Tongue (tissue), 2 donors: Measurements from ENCODE around the gene TYW1B. TPM values are rescaled to one million over a fixed set of nuclear protein-coding genes. Genes with fewer than 3 reads are reported as not detected.
A peak's percentile ranks its signal among the peaks of the same experiment; 100 is the strongest.
"Not testable (repeated sequence)": the region's sequence is repeated elsewhere in the genome, so short reads cannot be mapped to it uniquely, and the experiment has no call there.

Experiments
- DNase-seq: peaks from one replicate; pipeline ENCODE4 v3.0.0-alpha.2; 2015
- total RNA-seq: library from RNA; depleted of rRNA; stranded (reverse); fragments of >200 nt; gene quantifications from one replicate; pipeline ENCODE4 v1.2.3, GENCODE V29; 2014

TYW1B gene
- total RNA-seq, 1 donor from 2014 or later: 6.2 TPM

- not testable (repeated sequence) for DNase-seq
Observed at GRCh38 chr7:72753229-72753628, 74.8 kb downstream of the TYW1B start.

- DNase-seq: peak; percentile 4
Observed at GRCh38 chr7:72751978-72752377, 76.0 kb downstream of the TYW1B start.

GRCh38 chr7:72751378-72751777, 76.6 kb downstream of the TYW1B start:
- DNase-seq: no peak

- not testable (repeated sequence) for DNase-seq
Observed at GRCh38 chr7:72748649-72749048, 79.4 kb downstream of the TYW1B start.

- not testable (repeated sequence) for DNase-seq
Observed at GRCh38 chr7:72744244-72744926, 83.6 kb downstream of the TYW1B start.

- not testable (repeated sequence) for DNase-seq
Observed at GRCh38 chr7:72743801-72744200, 84.2 kb downstream of the TYW1B start.

- not testable (repeated sequence) for DNase-seq
Observed at GRCh38 chr7:72739716-72740115, 88.3 kb downstream of the TYW1B start.

GRCh38 chr7:72735855-72736254, 92.1 kb downstream of the TYW1B start:
- not testable (repeated sequence) for DNase-seq

GRCh38 chr7:72730815-72731214, 97.2 kb downstream of the TYW1B start:
- not testable (repeated sequence) for DNase-seq

- not testable (repeated sequence) for DNase-seq
Observed at GRCh38 chr7:72730384-72730783, 97.6 kb downstream of the TYW1B start.

- DNase-seq: not testable (repeated sequence)
Observed at GRCh38 chr7:72729130-72729529, 98.9 kb downstream of the TYW1B start.

GRCh38 chr7:72722694-72723093, 105.3 kb downstream of the TYW1B start:
- not testable (repeated sequence) for DNase-seq

GRCh38 chr7:72720890-72721289, 107.1 kb downstream of the TYW1B start:
- not testable (repeated sequence) for DNase-seq

GRCh38 chr7:72717252-72717774, 110.7 kb downstream of the TYW1B start:
- DNase-seq: not testable (repeated sequence)

- DNase-seq: not testable (repeated sequence)
Observed at GRCh38 chr7:72711927-72712326, 116.1 kb downstream of the TYW1B start.

GRCh38 chr7:72710983-72711382, 117.0 kb downstream of the TYW1B start:
- no peak for DNase-seq

GRCh38 chr7:72709909-72710308, 118.1 kb downstream of the TYW1B start:
- DNase-seq: no peak

GRCh38 chr7:72708371-72709050, 119.5 kb downstream of the TYW1B start:
- DNase-seq: not testable (repeated sequence)

- no peak for DNase-seq
Observed at GRCh38 chr7:72706521-72706920, 121.5 kb downstream of the TYW1B start.

GRCh38 chr7:72705693-72706092, 122.3 kb downstream of the TYW1B start:
- DNase-seq: not testable (repeated sequence)

- no peak for DNase-seq
Observed at GRCh38 chr7:72704894-72705293, 123.1 kb downstream of the TYW1B start.

- not testable (repeated sequence) for DNase-seq
Observed at GRCh38 chr7:72700548-72700947, 127.5 kb downstream of the TYW1B start.

GRCh38 chr7:72697066-72697465, 130.9 kb downstream of the TYW1B start:
- DNase-seq: not testable (repeated sequence)
